HEK293 (cell line): ENCODE data around the gene PXDC1.

Experiments used
- CTCF ChIA-PET: fragments of 350-600 bp; formaldehyde crosslinking; extraction: SDS; loops from one replicate; lab custom pipeline; 2021; ENCODE audit warnings: antibody characterized with exemption; lab: Yijun Ruan, JAX
- POLR2A ChIA-PET: fragments of 300-600 bp; formaldehyde crosslinking; extraction: SDS; loops from one replicate; lab custom pipeline; 2020; ENCODE audit warnings: antibody characterized with exemption, inconsistent platforms; lab: Yijun Ruan, JAX
- H3K27ac ChIP-seq: fragments of 200-500 bp; sonication (Bioruptor generic); 2 replicates; pipeline ENCODE4 v1.5.1; 2014; ENCODE audit warnings: low read depth, low read length, control low read depth, inconsistent platforms; ENCODE audit errors: extremely low read depth
- H3K36me3 ChIP-seq, 2 experiments: fragments of 200-500 bp in 1 of 2; sonication (Bioruptor generic) in 1 of 2; 1 replicate in 1 of 2; 2 replicates in 1 of 2; pipeline ENCODE4 v1.5.1; 2014 to 2017; ENCODE audit warnings: inconsistent platforms in 2 of 2, low read length in 2 of 2; ENCODE audit not compliant: control insufficient read depth in 2 of 2, insufficient read depth in 1 of 2
- H3K4me1 ChIP-seq: fragments of 200-500 bp; sonication (Bioruptor generic); 2 replicates; pipeline ENCODE4 v1.5.1; 2014; ENCODE audit warnings: mild to moderate bottlenecking, low read length, inconsistent platforms; ENCODE audit not compliant: control insufficient read depth, insufficient read depth
- H3K4me3 ChIP-seq: 2 replicates; pipeline ENCODE4 v1.5.1; 2011; ENCODE audit warnings: low read depth, mild to moderate bottlenecking, control low read depth, low read length, moderate library complexity
- H3K9me3 ChIP-seq: fragments of 200-500 bp; sonication (Bioruptor generic); 2 replicates; pipeline ENCODE4 v1.5.1; 2014; ENCODE audit warnings: low read depth, low read length, inconsistent platforms; ENCODE audit not compliant: control insufficient read depth, insufficient read depth
- BCL11A ChIP-seq: fragments of 450-650 bp; formaldehyde crosslinking; IDR thresholded peaks from 2 replicates; pipeline ENCODE4 v1.5.1; 2016; ENCODE audit warnings: low read depth, missing biosample characterization, missing genetic modification characterization
- SCRT2 ChIP-seq: fragments of 450-650 bp; formaldehyde crosslinking; IDR thresholded peaks from 2 replicates; pipeline ENCODE4 v1.5.1; 2016; ENCODE audit warnings: missing biosample characterization, missing genetic modification characterization
- SETDB1 ChIP-seq: IDR thresholded peaks from one replicate; pipeline ENCODE4 v1.6.1; 2017; ENCODE audit warnings: mild to moderate bottlenecking, low read length, moderate library complexity, mixed read lengths; ENCODE audit not compliant: insufficient read length
- SP7 ChIP-seq: fragments of 450-650 bp; formaldehyde crosslinking; IDR thresholded peaks from 2 replicates; pipeline ENCODE4 v1.5.1; 2016; ENCODE audit warnings: missing biosample characterization, missing genetic modification characterization
- ZBTB48 ChIP-seq: fragments of 450-650 bp; formaldehyde crosslinking; IDR thresholded peaks from 2 replicates; pipeline ENCODE4 v1.5.1; 2016; ENCODE audit warnings: missing biosample characterization, missing genetic modification characterization
- ZFP69B ChIP-seq: fragments of 450-650 bp; formaldehyde crosslinking; IDR thresholded peaks from 2 replicates; pipeline ENCODE4 v1.5.1; 2016; ENCODE audit warnings: missing biosample characterization, missing genetic modification characterization
- ZNF114 ChIP-seq: fragments of 450-650 bp; formaldehyde crosslinking; IDR thresholded peaks from 2 replicates; pipeline ENCODE4 v1.5.0; 2017; ENCODE audit warnings: missing biosample characterization, missing genetic modification characterization
- ZNF132 ChIP-seq: fragments of 450-650 bp; formaldehyde crosslinking; IDR thresholded peaks from 2 replicates; pipeline ENCODE4 v1.5.1; 2017; ENCODE audit warnings: missing biosample characterization, missing genetic modification characterization, borderline replicate concordance
- ZNF155 ChIP-seq: fragments of 450-650 bp; formaldehyde crosslinking; IDR thresholded peaks from 2 replicates; pipeline ENCODE4 v1.5.1; 2016; ENCODE audit warnings: missing biosample characterization, missing genetic modification characterization
- ZNF16 ChIP-seq: fragments of 450-650 bp; formaldehyde crosslinking; IDR thresholded peaks from 2 replicates; pipeline ENCODE4 v1.5.1; 2016; ENCODE audit warnings: low read depth, missing biosample characterization, missing genetic modification characterization
- ZNF341 ChIP-seq: fragments of 450-650 bp; formaldehyde crosslinking; IDR thresholded peaks from 2 replicates; pipeline ENCODE4; 2016; ENCODE audit warnings: low read depth, missing biosample characterization, missing genetic modification characterization
- ZNF404 ChIP-seq: fragments of 450-650 bp; formaldehyde crosslinking; IDR thresholded peaks from 2 replicates; pipeline ENCODE4 v1.5.1; 2017; ENCODE audit warnings: missing biosample characterization, missing genetic modification characterization
- ZNF549 ChIP-seq: fragments of 450-650 bp; IDR thresholded peaks from 2 replicates; pipeline ENCODE4 v1.5.1; 2018; ENCODE audit warnings: missing biosample characterization, missing genetic modification characterization, mild to moderate bottlenecking, inconsistent platforms, moderate library complexity
- ZNF555 ChIP-seq: fragments of 450-650 bp; formaldehyde crosslinking; conservative IDR thresholded peaks from 2 replicates; pipeline ENCODE4 v1.5.1; 2017; ENCODE audit warnings: missing biosample characterization, mild to moderate bottlenecking, missing genetic modification characterization, inconsistent platforms
- ZNF596 ChIP-seq: fragments of 450-650 bp; IDR thresholded peaks from 2 replicates; pipeline ENCODE4 v1.5.0; 2018; ENCODE audit warnings: missing biosample characterization, mild to moderate bottlenecking, missing genetic modification characterization, moderate library complexity
- ZNF701 ChIP-seq: fragments of 450-650 bp; formaldehyde crosslinking; IDR thresholded peaks from 2 replicates; pipeline ENCODE4 v1.5.1; 2016; ENCODE audit warnings: missing biosample characterization, missing genetic modification characterization
- TF ChIP-seq, protein P1 (sequence below): fragments of 450-650 bp; formaldehyde crosslinking; IDR thresholded peaks from 2 replicates; pipeline ENCODE4 v1.5.1; 2016; ENCODE audit warnings: missing biosample characterization, missing genetic modification characterization

Gene PXDC1

DNA sequence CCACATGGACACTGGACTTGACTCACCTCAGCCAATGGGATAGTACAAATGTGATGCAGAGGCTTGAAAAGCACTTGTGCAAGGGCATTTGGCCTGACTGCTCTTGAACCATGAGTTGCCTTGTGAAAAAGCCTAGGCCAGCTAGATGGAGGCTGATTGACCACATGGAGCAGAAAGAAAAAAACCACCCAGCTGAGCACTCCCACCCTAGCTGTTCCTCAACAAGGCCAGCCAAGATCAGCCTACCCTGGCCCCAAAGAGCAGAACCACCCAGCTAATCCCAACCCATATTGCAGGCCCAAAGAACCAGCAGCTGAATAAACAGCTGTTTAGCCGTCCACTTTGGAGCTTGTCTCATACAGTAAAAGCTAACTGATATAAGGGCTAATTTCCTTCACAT, 36.7 kb downstream of the PXDC1 start:
- H3K9me3 ChIP-seq: no peaks in the 10 kb centered on the region
- CTCF ChIA-PET: interaction anchor here (1.3 kb wide), 1 partner anchor 303 kb away, joined by 3 read pairs; no protein-coding TSS in a partner anchor
- peak; percentile 18 for TF ChIP-seq SETDB1
- TF ChIP-seq ZNF701: no peak
- no peaks in the 10 kb centered on the region for H3K36me3 ChIP-seq
- no peaks in the 10 kb centered on the region for H3K4me1 ChIP-seq
- no peak overlapping the region for H3K27ac ChIP-seq
- no peak overlapping the region for H3K4me3 ChIP-seq
- POLR2A ChIA-PET: no interaction called here

DNA sequence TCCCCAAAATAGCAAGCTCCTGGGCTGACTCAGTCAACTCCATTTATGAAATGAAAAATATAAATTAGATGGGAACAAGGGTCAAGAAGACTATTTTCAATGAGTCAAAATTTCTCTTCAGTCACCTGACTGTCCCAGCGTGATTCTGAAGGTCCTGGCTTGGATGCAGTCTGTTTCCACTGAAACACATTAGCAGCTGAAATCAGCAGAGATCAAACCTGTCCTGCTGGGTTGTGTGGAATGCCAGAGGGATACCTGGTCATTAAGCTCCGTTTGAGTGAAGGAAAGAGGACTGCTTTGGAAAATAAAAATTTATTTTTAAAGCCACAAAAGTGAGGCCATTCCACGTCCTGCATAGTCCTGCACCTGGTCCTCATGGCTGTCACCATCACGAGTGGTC, 37.4 kb downstream of the PXDC1 start:
- TF ChIP-seq BCL11A (no peak), ZNF555 (tag by site-specific recombination) (no peak), ZNF341 (no peak), ZFP69B (tag by site-specific recombination) (no peak), SP7 (tag by site-specific recombination) (no peak), SCRT2 (no peak), ZNF701 (no peak), ZNF114 (no peak), ZNF404 (tag by site-specific recombination) (no peak), ZNF132 (tag by site-specific recombination) (no peak), ZNF155 (tag by site-specific recombination) (no peak), ZBTB48 (tag by site-specific recombination) (no peak), ZNF16 (tag by site-specific recombination) (no peak)
- TF ChIP-seq, protein P1, sequence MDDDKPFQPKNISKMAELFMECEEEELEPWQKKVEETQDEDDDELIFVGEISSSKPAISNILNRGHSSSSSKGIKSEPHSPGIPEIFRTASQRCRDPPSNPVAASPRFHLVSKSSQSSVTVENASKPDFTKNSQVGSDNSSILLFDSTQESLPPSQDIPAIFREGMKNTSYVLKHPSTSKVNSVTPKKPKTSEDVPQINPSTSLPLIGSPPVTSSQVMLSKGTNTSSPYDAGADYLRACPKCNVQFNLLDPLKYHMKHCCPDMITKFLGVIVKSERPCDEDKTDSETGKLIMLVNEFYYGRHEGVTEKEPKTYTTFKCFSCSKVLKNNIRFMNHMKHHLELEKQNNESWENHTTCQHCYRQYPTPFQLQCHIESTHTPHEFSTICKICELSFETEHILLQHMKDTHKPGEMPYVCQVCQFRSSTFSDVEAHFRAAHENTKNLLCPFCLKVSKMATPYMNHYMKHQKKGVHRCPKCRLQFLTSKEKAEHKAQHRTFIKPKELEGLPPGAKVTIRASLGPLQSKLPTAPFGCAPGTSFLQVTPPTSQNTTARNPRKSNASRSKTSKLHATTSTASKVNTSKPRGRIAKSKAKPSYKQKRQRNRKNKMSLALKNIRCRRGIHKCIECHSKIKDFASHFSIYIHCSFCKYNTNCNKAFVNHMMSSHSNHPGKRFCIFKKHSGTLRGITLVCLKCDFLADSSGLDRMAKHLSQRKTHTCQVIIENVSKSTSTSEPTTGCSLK (tag by site-specific recombination): no peak
- Histone ChIP-seq H3K9me3 (no peaks in the 10 kb centered on the region), H3K27ac (no peak overlapping the region), H3K4me1 (no peaks in the 10 kb centered on the region), H3K4me3 (no peak overlapping the region), H3K36me3 (no peaks in the 10 kb centered on the region)
- POLR2A ChIA-PET: no interaction called here
- CTCF ChIA-PET: interaction anchor here (0.6 to 1.8 kb wide), 3 partner anchors 16 to 24 kb away, joined by 3 to 8 read pairs (median 4); no protein-coding TSS in a partner anchor

DNA sequence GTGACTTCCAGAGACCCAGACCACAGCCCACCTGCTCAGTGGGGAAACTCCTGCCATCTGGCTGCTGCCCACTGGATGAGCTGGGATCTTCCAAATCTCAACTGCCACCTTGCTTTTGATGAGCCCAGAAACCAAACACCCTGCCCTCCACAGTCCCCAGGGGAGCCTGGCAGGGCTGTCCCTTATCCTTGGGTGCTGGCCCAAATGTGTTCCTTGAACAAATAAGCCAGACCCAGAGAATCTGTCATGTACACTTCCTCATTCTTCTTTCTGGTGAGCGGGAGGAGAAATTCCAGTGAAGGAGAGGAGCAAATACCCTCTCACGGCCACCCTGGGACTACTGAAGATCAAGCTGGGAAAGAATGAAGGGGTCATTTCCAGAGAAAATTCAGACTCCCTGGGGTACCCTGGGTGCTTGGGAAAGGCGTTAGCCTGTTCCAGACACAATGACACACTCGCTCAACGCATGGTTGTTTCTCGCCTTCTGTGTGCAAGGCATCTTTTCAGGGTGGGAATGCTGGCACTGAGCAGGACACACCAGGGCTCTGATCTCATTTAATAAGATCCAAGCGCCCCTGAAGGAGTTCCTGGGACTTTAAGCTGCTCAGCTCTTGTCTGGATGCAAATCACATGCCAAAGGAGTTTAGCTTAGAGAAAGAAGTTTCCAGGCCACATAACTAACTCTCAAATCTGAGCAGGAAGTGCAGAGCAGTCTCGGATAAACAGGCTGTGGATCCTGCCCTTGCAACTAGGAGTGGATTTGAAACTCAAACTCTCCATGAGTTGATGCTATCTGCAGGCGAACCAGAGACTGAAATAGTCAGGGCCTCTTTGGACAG, 38.5 kb downstream of the PXDC1 start:
- CTCF ChIA-PET: interaction anchor here (1.8 kb wide), 1 partner anchor 19 kb away, joined by 8 read pairs; no protein-coding TSS in a partner anchor
- H3K27ac ChIP-seq: no peak overlapping the region
- no peak overlapping the region for H3K4me3 ChIP-seq
- H3K9me3 ChIP-seq: no peaks in the 10 kb centered on the region
- no peaks in the 10 kb centered on the region for H3K36me3 ChIP-seq
- no peak for TF ChIP-seq ZNF596 (tag by site-specific recombination)
- POLR2A ChIA-PET: no interaction called here
- no peaks in the 10 kb centered on the region for H3K4me1 ChIP-seq

DNA sequence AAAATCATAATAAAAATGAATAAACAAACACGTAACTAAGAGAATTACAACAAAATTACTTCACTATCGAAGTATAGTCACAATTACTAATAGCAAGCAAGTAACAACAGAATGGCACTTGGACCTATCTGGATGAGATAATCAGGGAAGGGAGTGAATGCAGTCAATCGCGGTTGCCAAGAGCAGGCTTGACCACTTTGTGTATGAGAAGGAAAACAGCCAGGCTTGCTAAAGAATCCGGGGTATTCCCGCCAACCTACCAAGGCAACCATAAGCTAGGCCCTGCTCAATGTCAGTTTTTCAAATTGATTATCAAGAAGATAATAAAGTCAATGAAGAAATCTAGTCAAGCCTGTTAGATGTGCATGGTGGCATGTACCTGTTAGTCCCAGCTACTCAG, 39.7 kb downstream of the PXDC1 start:
- ChIA-PET CTCF (interaction anchor here (0.6 kb wide), 1 partner anchor 246 kb away, joined by 3 read pairs; no protein-coding TSS in a partner anchor), POLR2A (no interaction called here)
- Histone ChIP-seq H3K9me3 (no peaks in the 10 kb centered on the region), H3K27ac (no peak overlapping the region), H3K4me3 (no peak overlapping the region), H3K36me3 (no peaks in the 10 kb centered on the region), H3K4me1 (no peaks in the 10 kb centered on the region)
- TF ChIP-seq ZNF549 (tag by site-specific recombination): no peak
